K562 (cell line): ENCODE measurements around the gene RIOX2. TPM values are rescaled to one million over a fixed set of nuclear protein-coding genes. Genes with fewer than 3 reads are reported as not detected.

ENCODE experiments used
- ATAC-seq: fragments of 200-7000 bp; cut with Tn5 transposase; 3 replicates; pipeline ENCODE4 v1.9.1; 2020; ENCODE audit warnings: moderate library complexity
- BruUV-seq: library from RNA; stranded (reverse); fragments of 400-500 nt; replicated peaks from 2 replicates; lab custom pipeline; 2021; lab: Mats Ljungman, UMichigan
- CTCF ChIA-PET: fragments of 300-600 bp; formaldehyde crosslinking; extraction: SDS; loops from one replicate; lab custom pipeline; 2021; ENCODE audit warnings: low intra/inter-chr PET ratio; lab: Yijun Ruan, JAX
- POLR2A ChIA-PET: fragments of 300-600, 350-650 bp; sonication (Branson Sonifier 250); formaldehyde crosslinking; extraction: SDS; loops from one replicate; lab custom pipeline; 2021; ENCODE audit warnings: antibody characterized with exemption, inconsistent platforms; lab: Yijun Ruan, JAX
- DNase-seq, 4 experiments: peaks; one replicate each; pipeline versions ENCODE4 v3.0.0 to v3.0.0-alpha.2; 2011 to 2018; ENCODE audit warnings: low spot score in 3 of 4, mixed read lengths in 3 of 4; ENCODE audit errors: extremely low read depth in 1 of 4
- FAIRE-seq: peaks from 2 replicates; lab custom pipeline; 2011; peaks lifted over from hg19 to GRCh38; lab: Jason Lieb, UNC
- H2AFZ ChIP-seq: 2 replicates; pipeline ENCODE4 v1.6.0; 2011; ENCODE audit warnings: low read depth, low read length, control low read depth, inconsistent platforms
- H3K27ac ChIP-seq: fragments of 200-600 bp; 3 replicates; pipeline ENCODE4 v1.8.0; 2011; ENCODE audit warnings: low read depth, mild to moderate bottlenecking, control low read depth, inconsistent platforms, low read length, moderate library complexity, mixed read lengths; ENCODE audit errors: extremely low read depth
- H3K27me3 ChIP-seq, 2 experiments: fragments of 300-600 bp in 1 of 2; 2 replicates in 1 of 2; 3 replicates in 1 of 2; pipeline versions ENCODE4 v1.6.0 to v1.8.0; 2011; ENCODE audit warnings: inconsistent platforms in 2 of 2, low read length in 2 of 2, mild to moderate bottlenecking in 1 of 2, mixed read lengths in 1 of 2, moderate library complexity in 1 of 2; ENCODE audit not compliant: control insufficient read depth in 2 of 2, insufficient read depth in 2 of 2
- H3K36me3 ChIP-seq: fragments of 300-600 bp; 3 replicates; pipeline ENCODE4 v1.8.0; 2011; ENCODE audit warnings: mild to moderate bottlenecking, low read length, inconsistent platforms; ENCODE audit not compliant: control insufficient read depth, insufficient read depth
- H3K4me1 ChIP-seq, 2 experiments: fragments of 200-600 bp in 1 of 2; replicated peaks in 1 of 2; 2 replicates in 1 of 2; 3 replicates in 1 of 2; pipeline versions ENCODE4 v1.5.1 to v1.8.0; 2011; ENCODE audit warnings: inconsistent platforms in 2 of 2, low read length in 2 of 2, mild to moderate bottlenecking in 1 of 2, mixed read lengths in 1 of 2, moderate library complexity in 1 of 2; ENCODE audit not compliant: control insufficient read depth in 2 of 2, insufficient read depth in 2 of 2
- H3K4me2 ChIP-seq: 2 replicates; pipeline ENCODE4 v1.6.1; 2011; ENCODE audit warnings: low read length, control low read depth, inconsistent platforms, mixed read lengths; ENCODE audit not compliant: insufficient read depth
- H3K4me3 ChIP-seq: fragments of 200-600 bp; sonication (generic), shearing (Covaris generic); 2 replicates; pipeline ENCODE4 v1.5.1; 2016; ENCODE audit warnings: control low read depth, inconsistent platforms
- H3K79me2 ChIP-seq: fragments of 200-600 bp; 3 replicates; pipeline ENCODE4 v1.8.0; 2011; ENCODE audit warnings: low read length, inconsistent platforms; ENCODE audit not compliant: control insufficient read depth, insufficient read depth
- H3K9ac ChIP-seq, 2 experiments: 2 replicates each; pipeline versions ENCODE4 v1.6.0 to v1.6.1; 2011; ENCODE audit warnings: low read depth in 2 of 2, low read length in 2 of 2, control low read depth in 1 of 2, inconsistent platforms in 1 of 2, mild to moderate bottlenecking in 1 of 2, mixed read lengths in 1 of 2; ENCODE audit not compliant: insufficient read depth in 1 of 2
- H3K9me1 ChIP-seq: one replicate; pipeline ENCODE4 v1.6.0; 2011; ENCODE audit warnings: inconsistent platforms, mild to moderate bottlenecking, low read length, moderate library complexity; ENCODE audit not compliant: control insufficient read depth, insufficient read depth
- H3K9me3 ChIP-seq: replicated peaks from 2 replicates; pipeline ENCODE4 v1.5.1; 2011; ENCODE audit warnings: low read depth, low read length, inconsistent platforms; ENCODE audit not compliant: control insufficient read depth, insufficient read depth
- H4K20me1 ChIP-seq: replicated peaks from 2 replicates; pipeline ENCODE4 v1.6.1; 2011; ENCODE audit warnings: low read length, inconsistent platforms, mixed read lengths; ENCODE audit not compliant: control insufficient read depth, insufficient read depth
- C11orf30 ChIP-seq: fragments of 450-650 bp; IDR thresholded peaks from 2 replicates; pipeline ENCODE4 v1.6.1; 2016; ENCODE audit warnings: low read depth, mild to moderate bottlenecking
- GTF2F1 ChIP-seq: IDR thresholded peaks from 2 replicates; pipeline ENCODE4 v1.6.1; 2011; ENCODE audit warnings: low read depth, low read length, improper control_type of control experiment
- HDAC3 ChIP-seq: fragments of 450-650 bp; IDR thresholded peaks from 2 replicates; pipeline ENCODE4 v1.6.1; 2018; ENCODE audit warnings: borderline replicate concordance, mild to moderate bottlenecking, moderate library complexity; ENCODE audit not compliant: partially characterized antibody
- KLF6 ChIP-seq: fragments of 250-450 bp; sonication (Bioruptor Pico); IDR thresholded peaks from 2 replicates; pipeline ENCODE4 v1.4.0; 2020; ENCODE audit warnings: mild to moderate bottlenecking, moderate library complexity, borderline replicate concordance
- MED1 ChIP-seq: sonication (generic); formaldehyde crosslinking; IDR thresholded peaks from 2 replicates; pipeline ENCODE4 v1.8.1; 2023; ENCODE audit warnings: missing genetic modification reagents, borderline replicate concordance
- RCOR1 ChIP-seq, 2 experiments: IDR thresholded peaks; 2 replicates each; pipeline ENCODE4 v1.6.1; 2012; ENCODE audit warnings: low read depth in 2 of 2, low read length in 2 of 2, borderline replicate concordance in 1 of 2, improper control_type of control experiment in 1 of 2
- SRSF9 ChIP-seq: fragments of 200-400 bp; formaldehyde crosslinking; IDR thresholded peaks from 2 replicates; pipeline ENCODE4 v1.6.1; 2017; ENCODE audit warnings: low read depth, low read length, borderline replicate concordance
- WGBS: fragments of 100-300 bp; shearing (Covaris generic); methylation state at CpG from one replicate; pipeline ENCODE4 v1.1.6; 2016; ENCODE audit warnings: low coverage, mixed read lengths; ENCODE audit not compliant: insufficient coverage; ENCODE audit errors: missing lambda C conversion rate; 5-methylcytosine and 5-hydroxymethylcytosine counted together
- in situ Hi-C: fragments of 300-500 bp; cut with MboI; formaldehyde crosslinking; loops from 4 replicates; pipeline ENCODE4 v1.15.0; 2018; ENCODE audit warnings: inconsistent platforms, mixed read lengths
- intact Hi-C: fragments of 100-400 bp; cut with micrococcal nuclease; formaldehyde crosslinking; loops from 2 replicates; pipeline ENCODE4 v1.14.2; 2022
- polyA plus RNA-seq, 8 experiments: library from polyadenylated mRNA; depleted of rRNA in 4 of 8; stranded (reverse) in 5 of 8; unstranded in 3 of 8; fragments of >200 nt; fragmentation: Nextera tagmentation in 2 of 8; fragmentation: Illumina TruSeq in 1 of 8; extraction: Ambion mirVana in 2 of 8; extraction: Trizol in 1 of 8; gene quantifications; 2 replicates each; pipeline versions ENCODE4 v1.2.1 to v1.2.3, GENCODE V29; 2011 to 2014; ENCODE audit warnings: inconsistent platforms in 1 of 8, missing spikeins in 1 of 8
- total RNA-seq, 7 experiments: library from RNA; depleted of rRNA in 6 of 7; stranded (reverse); fragments of >200 nt in 6 of 7; fragmentation: Illumina TruSeq in 2 of 7; extraction: Trizol in 2 of 7; gene quantifications; 2 replicates each; pipeline versions ENCODE4 v1.2.1 to v1.2.3, GENCODE V29; 2011 to 2021; ENCODE audit warnings: low replicate concordance in 1 of 7
- TF ChIP-seq, protein P1 (sequence below): fragments of 250-450 bp; sonication (Bioruptor Pico); IDR thresholded peaks from 2 replicates; pipeline ENCODE4 v1.8.0; 2021; ENCODE audit warnings: moderate library complexity, mild to moderate bottlenecking, inconsistent platforms

RIOX2 gene
- total and polyA plus RNA-seq, 9 of the 15 experiments (the other 6 are each of a cell fraction or from before 2014, with no cell fraction given) = 22.2 to 56.0 (median 32.6) TPM

DNA sequence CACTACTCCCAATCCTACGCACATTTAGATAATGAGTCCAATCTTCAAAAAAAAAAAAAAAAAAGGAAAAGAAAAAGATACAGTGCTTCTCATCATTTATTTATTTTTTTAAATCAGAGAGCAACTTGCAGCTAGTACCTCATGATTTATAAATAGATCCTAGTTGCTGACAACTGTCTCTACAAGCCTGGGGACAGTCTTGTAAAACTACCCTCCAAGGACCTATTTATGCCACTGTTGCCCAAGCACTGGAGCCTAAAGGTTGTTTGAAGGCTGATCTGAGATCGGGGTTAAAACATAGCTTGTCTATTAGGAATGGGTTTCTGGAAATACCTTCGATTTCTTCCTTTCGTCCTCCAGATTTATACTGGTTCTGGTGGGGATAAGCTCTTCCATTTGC lies 48.2 kb upstream of the RIOX2 start (continued):
- TF ChIP-seq C11orf30 = no peak
- TF ChIP-seq, all 486 proteins: peak for 0

- no peak for FAIRE-seq
- H3K27me3 ChIP-seq = no peaks in the 10 kb centered on the region
- POLR2A ChIA-PET = no interaction called here
- no peaks in the 10 kb centered on the region for H4K20me1 ChIP-seq
- TF ChIP-seq RCOR1 (IDR thresholded peaks at IDR 0.05; ENCODE audit: borderline replicate concordance in 1 of 2, low read depth in 2 of 2, low read length in 2 of 2) (no peak), SRSF9 (no peak), MED1 (CRISPR knock-in tag) (no peak), HDAC3 (no peak), KLF6 (CRISPR knock-in tag) (no peak), GTF2F1 (no peak)
- TF ChIP-seq, protein P1, sequence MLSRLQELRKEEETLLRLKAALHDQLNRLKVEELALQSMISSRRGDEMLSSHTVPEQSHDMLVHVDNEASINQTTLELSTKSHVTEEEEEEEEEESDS = no peak
- TF ChIP-seq, all 486 proteins: peak for 0
- Histone ChIP-seq H3K4me3 (no peak overlapping the region), H3K27ac (no peak overlapping the region), H3K9me3 (no peaks in the 10 kb centered on the region), H3K9me1 (no peaks in the 10 kb centered on the region), H3K79me2 (no peaks in the 10 kb centered on the region), H3K9ac (no peak overlapping the region), H3K4me2 (no peak overlapping the region), H3K36me3 (no peaks in the 10 kb centered on the region), H2AFZ (no peak overlapping the region), H3K4me1 (no peaks in the 10 kb centered on the region)
- BruUV-seq = no TSS peak
- 2% methylated on average over 4 of the region's 4 CpGs for WGBS
- in situ Hi-C loops (no loop called here), intact Hi-C loops (loop anchor here (5.0 kb wide), 1 partner anchor 36 kb away; no protein-coding TSS in a partner anchor)
- no peak for ATAC-seq
- CTCF ChIA-PET = no interaction called here
- no peak for DNase-seq
Observed at GRCh38 chr3:98018301-98018700, 46.1 kb upstream of the RIOX2 start.
